ENCODE data around the gene SLC25A14. TPM values are rescaled to one million over a fixed set of nuclear protein-coding genes. Genes with fewer than 3 reads are reported as not detected.
"Not testable (repeated sequence)": the region's sequence is repeated elsewhere in the genome, so short reads cannot be mapped to it uniquely, and the experiment has no call there.

The SLC25A14 gene
- total RNA-seq, 1 donor from 2014 or later, result 17.4 TPM

GRCh38 chrX:130330146-130330545 lies 9.6 kb upstream of the SLC25A14 start:
- Histone ChIP-seq H3K9me3 (ENCODE audit: insufficient read depth, low read depth, low read length) (no peaks in the 10 kb centered on the region), H3K27me3 (ENCODE audit: insufficient read depth, low read length) (no peaks in the 10 kb centered on the region), H3K4me3 (ENCODE audit: insufficient read depth, low read depth, low read length) (no peak overlapping the region), H2AFZ (ENCODE audit: low read depth, low read length) (no peak overlapping the region), H3K79me2 (ENCODE audit: insufficient read depth, low read length) (no peaks in the 10 kb centered on the region), H3K4me1 (ENCODE audit: insufficient read depth, low read length) (peaks cover 3% of the 10 kb centered on the region), H4K20me1 (ENCODE audit: insufficient read depth, low read length) (no peaks in the 10 kb centered on the region), H3K4me2 (ENCODE audit: low read length) (no peak overlapping the region), H3K9ac (ENCODE audit: low read length) (no peak overlapping the region), H3K27ac (ENCODE audit: low read depth, low read length) (no peak overlapping the region), H3K36me3 (ENCODE audit: insufficient read depth, low read length) (no peaks in the 10 kb centered on the region)
- TF ChIP-seq EZH2 (IDR thresholded peaks at IDR 0.05; ENCODE audit: insufficient read depth, low read length), result no peak
- no peak for TF ChIP-seq CTCF (IDR thresholded peaks at IDR 0.05; ENCODE audit: insufficient read depth, low read depth, low read length)
- Mint-ChIP-seq H3K27ac (ENCODE audit: unreplicated experiment) (no peak overlapping the region), H3K4me1 (ENCODE audit: low read depth, unreplicated experiment) (no peaks in the 10 kb centered on the region), H3K4me3 (ENCODE audit: unreplicated experiment) (no peak overlapping the region), H3K36me3 (ENCODE audit: low read depth, unreplicated experiment) (no peaks in the 10 kb centered on the region), H3K27me3 (ENCODE audit: low read depth, unreplicated experiment) (no peaks in the 10 kb centered on the region), H3K9me3 (ENCODE audit: unreplicated experiment) (no peaks in the 10 kb centered on the region)
- DNase-seq (ENCODE audit: low read depth), result no peak
- FAIRE-seq, result peak; percentile 37

- no peak overlapping the region for H3K4me3 Mint-ChIP-seq (ENCODE audit: unreplicated experiment)
- Histone ChIP-seq H3K4me3 (ENCODE audit: insufficient read depth, low read depth, low read length) (no peak overlapping the region), H3K4me2 (ENCODE audit: low read length) (peak overlapping the region; percentile 57), H3K79me2 (ENCODE audit: insufficient read depth, low read length) (no peaks in the 10 kb centered on the region), H2AFZ (ENCODE audit: low read depth, low read length) (peak overlapping the region; percentile 52), H3K27me3 (ENCODE audit: insufficient read depth, low read length) (no peaks in the 10 kb centered on the region), H4K20me1 (ENCODE audit: insufficient read depth, low read length) (no peaks in the 10 kb centered on the region), H3K9ac (ENCODE audit: low read length) (no peak overlapping the region), H3K9me3 (ENCODE audit: insufficient read depth, low read depth, low read length) (no peaks in the 10 kb centered on the region), H3K27ac (ENCODE audit: low read depth, low read length) (no peak overlapping the region), H3K4me1 (ENCODE audit: insufficient read depth, low read length) (peaks cover 3% of the 10 kb centered on the region), H3K36me3 (ENCODE audit: insufficient read depth, low read length) (no peaks in the 10 kb centered on the region)
- no peaks in the 10 kb centered on the region for H3K36me3 Mint-ChIP-seq (ENCODE audit: low read depth, unreplicated experiment)
- FAIRE-seq (peak; percentile 82), DNase-seq (ENCODE audit: low read depth) (peak; percentile 36)
- H3K9me3 Mint-ChIP-seq (ENCODE audit: unreplicated experiment), result no peaks in the 10 kb centered on the region
- no peak overlapping the region for H3K27ac Mint-ChIP-seq (ENCODE audit: unreplicated experiment)
- H3K4me1 Mint-ChIP-seq (ENCODE audit: low read depth, unreplicated experiment), result no peaks in the 10 kb centered on the region
- H3K27me3 Mint-ChIP-seq (ENCODE audit: low read depth, unreplicated experiment), result no peaks in the 10 kb centered on the region
- TF ChIP-seq CTCF (IDR thresholded peaks at IDR 0.05; ENCODE audit: insufficient read depth, low read depth, low read length), result peak; percentile 44
- no peak for TF ChIP-seq EZH2 (IDR thresholded peaks at IDR 0.05; ENCODE audit: insufficient read depth, low read length)
These were observed 9.0 kb upstream of the SLC25A14 start for GRCh38 chrX:130330706-130331105.

GRCh38 chrX:130336531-130336930 lies 3.2 kb upstream of the SLC25A14 start:
- H3K4me3 Mint-ChIP-seq (ENCODE audit: unreplicated experiment), result no peak overlapping the region

GRCh38 chrX:130338869-130339268 lies 850 bp upstream of the SLC25A14 start:
- not testable (repeated sequence) for H3K9me3 Mint-ChIP-seq (ENCODE audit: unreplicated experiment)

More at GRCh38 chrX:130336531-130336930, 3.2 kb upstream of the SLC25A14 start:
- TF ChIP-seq CTCF (IDR thresholded peaks at IDR 0.05; ENCODE audit: insufficient read depth, low read depth, low read length) (no peak), EZH2 (IDR thresholded peaks at IDR 0.05; ENCODE audit: insufficient read depth, low read length) (no peak)
- Histone ChIP-seq H2AFZ (ENCODE audit: low read depth, low read length) (no peak overlapping the region), H3K9me3 (ENCODE audit: insufficient read depth, low read depth, low read length) (no peaks in the 10 kb centered on the region), H3K27ac (ENCODE audit: low read depth, low read length) (no peak overlapping the region), H3K4me3 (ENCODE audit: insufficient read depth, low read depth, low read length) (no peak overlapping the region), H3K9ac (ENCODE audit: low read length) (no peak overlapping the region), H4K20me1 (ENCODE audit: insufficient read depth, low read length) (no peaks in the 10 kb centered on the region), H3K79me2 (ENCODE audit: insufficient read depth, low read length) (peaks cover 6% of the 10 kb centered on the region), H3K36me3 (ENCODE audit: insufficient read depth, low read length) (no peaks in the 10 kb centered on the region), H3K4me1 (ENCODE audit: insufficient read depth, low read length) (no peaks in the 10 kb centered on the region), H3K4me2 (ENCODE audit: low read length) (no peak overlapping the region), H3K27me3 (ENCODE audit: insufficient read depth, low read length) (no peaks in the 10 kb centered on the region)
- no peak for DNase-seq (ENCODE audit: low read depth)
- Mint-ChIP-seq H3K9me3 (ENCODE audit: unreplicated experiment) (no peaks in the 10 kb centered on the region), H3K36me3 (ENCODE audit: low read depth, unreplicated experiment) (no peaks in the 10 kb centered on the region), H3K27me3 (ENCODE audit: low read depth, unreplicated experiment) (no peaks in the 10 kb centered on the region), H3K27ac (ENCODE audit: unreplicated experiment) (no peak overlapping the region), H3K4me1 (ENCODE audit: low read depth, unreplicated experiment) (peaks cover 3% of the 10 kb centered on the region)
- no peak for FAIRE-seq

More at GRCh38 chrX:130338869-130339268, 850 bp upstream of the SLC25A14 start:
- Histone ChIP-seq H3K4me3 (ENCODE audit: insufficient read depth, low read depth, low read length) (peak overlapping the region; percentile 74), H3K4me2 (ENCODE audit: low read length) (peak overlapping the region; percentile 89), H2AFZ (ENCODE audit: low read depth, low read length) (peak overlapping the region; percentile 92), H3K9ac (ENCODE audit: low read length) (peak overlapping the region; percentile 87)
- not testable (repeated sequence) for H3K36me3 Mint-ChIP-seq (ENCODE audit: low read depth, unreplicated experiment); H3K27me3 ChIP-seq (ENCODE audit: insufficient read depth, low read length); H3K36me3 ChIP-seq (ENCODE audit: insufficient read depth, low read length); H3K27ac ChIP-seq (ENCODE audit: low read depth, low read length); H3K4me1 ChIP-seq (ENCODE audit: insufficient read depth, low read length); H3K79me2 ChIP-seq (ENCODE audit: insufficient read depth, low read length); DNase-seq (ENCODE audit: low read depth); H3K27me3 Mint-ChIP-seq (ENCODE audit: low read depth, unreplicated experiment); H3K27ac Mint-ChIP-seq (ENCODE audit: unreplicated experiment); FAIRE-seq; H3K9me3 ChIP-seq (ENCODE audit: insufficient read depth, low read depth, low read length); H4K20me1 ChIP-seq (ENCODE audit: insufficient read depth, low read length)
- Mint-ChIP-seq H3K4me3 (ENCODE audit: unreplicated experiment) (peak overlapping the region; percentile 94), H3K4me1 (ENCODE audit: low read depth, unreplicated experiment) (peaks cover 13% of the 10 kb centered on the region)

All from astrocyte (in vitro differentiated cells and primary cell).